H9 (cell line): ENCODE results near the gene KRT86. TPM values are rescaled to one million over a fixed set of nuclear protein-coding genes. Genes with fewer than 3 reads are reported as not detected.

ENCODE experiments used
- DNase-seq: peaks from one replicate; pipeline ENCODE4 v3.0.0-alpha.2; 2017
- H2AFZ ChIP-seq: one replicate; pipeline ENCODE4 v1.6.1; 2013; ENCODE audit warnings: mild to moderate bottlenecking, low read length, control low read depth, moderate library complexity
- H2AK5ac ChIP-seq: 2 replicates; pipeline ENCODE4 v1.6.1; 2013; ENCODE audit warnings: low read length, control low read depth, mixed read lengths; ENCODE audit not compliant: insufficient read length
- H2BK120ac ChIP-seq: one replicate; pipeline ENCODE4 v1.6.1; 2013; ENCODE audit warnings: low read depth, mild to moderate bottlenecking, low read length, control low read depth, inconsistent platforms; ENCODE audit not compliant: poor library complexity, severe bottlenecking
- H2BK12ac ChIP-seq: 2 replicates; pipeline ENCODE4 v1.6.1; 2013; ENCODE audit warnings: low read length, control low read depth, mixed read lengths, low read depth; ENCODE audit not compliant: insufficient read length
- H2BK15ac ChIP-seq: 2 replicates; pipeline ENCODE4 v1.6.1; 2013; ENCODE audit warnings: low read depth, low read length, control low read depth
- H2BK20ac ChIP-seq: one replicate; pipeline ENCODE4 v1.6.1; 2013; ENCODE audit warnings: low read depth, mild to moderate bottlenecking, low read length, control low read depth, inconsistent platforms; ENCODE audit not compliant: poor library complexity, severe bottlenecking
- H2BK5ac ChIP-seq: 2 replicates; pipeline ENCODE4 v1.6.1; 2013; ENCODE audit warnings: low read length, control low read depth, mixed read lengths; ENCODE audit not compliant: insufficient read length
- H3K14ac ChIP-seq: 2 replicates; pipeline ENCODE4 v1.6.1; 2013; ENCODE audit warnings: low read length, control low read depth; ENCODE audit not compliant: insufficient read depth
- H3K18ac ChIP-seq: 2 replicates; pipeline ENCODE4 v1.6.1; 2013; ENCODE audit warnings: low read depth, mild to moderate bottlenecking, mixed read lengths, low read length, control low read depth; ENCODE audit not compliant: insufficient read length
- H3K23ac ChIP-seq: 2 replicates; pipeline ENCODE4 v1.6.1; 2013; ENCODE audit warnings: low read length, control low read depth, mixed read lengths, low read depth; ENCODE audit not compliant: insufficient read length
- H3K23me2 ChIP-seq: 2 replicates; pipeline ENCODE4 v1.6.1; 2013; ENCODE audit warnings: low read depth, mild to moderate bottlenecking, mixed read lengths, low read length, control low read depth; ENCODE audit not compliant: insufficient read length, poor library complexity, severe bottlenecking
- H3K27ac ChIP-seq: 2 replicates; pipeline ENCODE4 v1.5.1; 2013; ENCODE audit warnings: low read length, control low read depth, mixed read lengths, low read depth; ENCODE audit not compliant: insufficient read length
- H3K27me3 ChIP-seq: 2 replicates; pipeline ENCODE4 v1.6.1; 2013; ENCODE audit warnings: low read length, control low read depth, inconsistent platforms; ENCODE audit not compliant: insufficient read depth
- H3K4ac ChIP-seq: 2 replicates; pipeline ENCODE4 v1.6.1; 2013; ENCODE audit warnings: low read depth, mild to moderate bottlenecking, control low read depth, inconsistent platforms, low read length, moderate library complexity
- H3K4me1 ChIP-seq: 2 replicates; pipeline ENCODE4 v1.6.1; 2013; ENCODE audit warnings: low read length, control low read depth, inconsistent platforms; ENCODE audit not compliant: insufficient read depth
- H3K4me2 ChIP-seq: 2 replicates; pipeline ENCODE4 v1.6.1; 2013; ENCODE audit warnings: low read length, control low read depth, mixed read lengths; ENCODE audit not compliant: insufficient read length, insufficient read depth
- H3K56ac ChIP-seq: 2 replicates; pipeline ENCODE4 v1.6.1; 2013; ENCODE audit warnings: low read depth, mild to moderate bottlenecking, mixed read lengths, low read length, control low read depth; ENCODE audit not compliant: insufficient read length
- H3K79me1 ChIP-seq: 2 replicates; pipeline ENCODE4 v1.6.1; 2013; ENCODE audit warnings: low read depth, mild to moderate bottlenecking, moderate library complexity, low read length, control low read depth, inconsistent platforms; ENCODE audit not compliant: insufficient read depth, poor library complexity, severe bottlenecking
- H3K79me2 ChIP-seq: 2 replicates; pipeline ENCODE4 v1.6.1; 2013; ENCODE audit warnings: low read length, control low read depth, inconsistent platforms; ENCODE audit not compliant: insufficient read depth
- H3K9ac ChIP-seq: 2 replicates; pipeline ENCODE4 v1.6.1; 2013; ENCODE audit warnings: low read length, control low read depth, mixed read lengths; ENCODE audit not compliant: insufficient read length; ENCODE audit errors: extremely low read depth
- H3K9me3 ChIP-seq: one replicate; pipeline ENCODE4 v1.6.1; 2013; ENCODE audit warnings: low read depth, low read length, inconsistent platforms; ENCODE audit not compliant: control insufficient read depth
- H3T11ph ChIP-seq: one replicate; pipeline ENCODE4 v1.6.1; 2013; ENCODE audit warnings: mild to moderate bottlenecking, low read length, control low read depth, inconsistent platforms
- H4K20me1 ChIP-seq: one replicate; pipeline ENCODE4 v1.6.1; 2013; ENCODE audit not compliant: control insufficient read depth, insufficient read length, insufficient read depth
- H4K5ac ChIP-seq: 2 replicates; pipeline ENCODE4 v1.6.1; 2013; ENCODE audit warnings: low read depth, mild to moderate bottlenecking, mixed read lengths, low read length, control low read depth; ENCODE audit not compliant: insufficient read length
- H4K8ac ChIP-seq: replicated peaks from 2 replicates; pipeline ENCODE4 v1.6.1; 2013; ENCODE audit warnings: low read length, control low read depth, mixed read lengths, low read depth; ENCODE audit not compliant: insufficient read length
- H4K91ac ChIP-seq: 2 replicates; pipeline ENCODE4 v1.6.1; 2013; ENCODE audit warnings: low read depth, mild to moderate bottlenecking, moderate library complexity, mixed read lengths, low read length, control low read depth; ENCODE audit not compliant: insufficient read length
- H3K27ac Mint-ChIP-seq, 3 experiments: 2 replicates in 2 of 3; 3 replicates in 1 of 3; pipeline ENCODE4 v1.8.0; 2020 to 2021; ENCODE audit warnings: mixed read lengths in 3 of 3, mild to moderate bottlenecking in 1 of 3, moderate library complexity in 1 of 3
- H3K27me3 Mint-ChIP-seq: 2 replicates; pipeline ENCODE4 v1.8.0; 2021; ENCODE audit warnings: low read depth, mild to moderate bottlenecking, moderate library complexity, mixed read lengths
- H3K36me3 Mint-ChIP-seq, 3 experiments: 2 replicates in 2 of 3; 3 replicates in 1 of 3; pipeline ENCODE4 v1.8.0; 2020 to 2021; ENCODE audit warnings: low read depth in 3 of 3, mixed read lengths in 3 of 3; ENCODE audit not compliant: insufficient read depth in 1 of 3
- H3K4me1 Mint-ChIP-seq, 2 experiments: 2 replicates each; pipeline ENCODE4 v1.8.0; 2020; ENCODE audit warnings: mixed read lengths in 2 of 2
- H3K4me3 Mint-ChIP-seq, 2 experiments: 2 replicates in 1 of 2; 3 replicates in 1 of 2; pipeline ENCODE4 v1.8.0; 2020 to 2021; ENCODE audit warnings: mild to moderate bottlenecking in 2 of 2, mixed read lengths in 2 of 2, moderate library complexity in 1 of 2
- H3K9me3 Mint-ChIP-seq, 2 experiments: 2 replicates in 1 of 2; 3 replicates in 1 of 2; pipeline ENCODE4 v1.8.0; 2020; ENCODE audit warnings: mild to moderate bottlenecking in 2 of 2, mixed read lengths in 2 of 2, moderate library complexity in 1 of 2
- WGBS: extraction: QIAGEN DNeasy Blood & Tissue Kit; methylation state at CpG from one replicate; pipeline ENCODE4 v1.1.7; 2013; ENCODE audit warnings: missing lambda C conversion rate, low lambda C conversion rate, mixed read lengths; ENCODE audit not compliant: insufficient read length; ENCODE audit errors: extremely low coverage; 5-methylcytosine and 5-hydroxymethylcytosine counted together
- total RNA-seq: library from RNA; stranded (reverse); gene quantifications from 2 replicates; pipeline ENCODE4 v1.2.1, GENCODE V29; 2021
- TF ChIP-seq, protein P1 (sequence below): fragments of 200-600 bp; sonication (generic); conservative IDR thresholded peaks from 3 replicates; pipeline ENCODE4 v1.8.0; 2021; ENCODE audit warnings: antibody characterized with exemption, mild to moderate bottlenecking

Gene KRT86
- total RNA-seq, 1 experiment from 2014 or later: not detected

DNA sequence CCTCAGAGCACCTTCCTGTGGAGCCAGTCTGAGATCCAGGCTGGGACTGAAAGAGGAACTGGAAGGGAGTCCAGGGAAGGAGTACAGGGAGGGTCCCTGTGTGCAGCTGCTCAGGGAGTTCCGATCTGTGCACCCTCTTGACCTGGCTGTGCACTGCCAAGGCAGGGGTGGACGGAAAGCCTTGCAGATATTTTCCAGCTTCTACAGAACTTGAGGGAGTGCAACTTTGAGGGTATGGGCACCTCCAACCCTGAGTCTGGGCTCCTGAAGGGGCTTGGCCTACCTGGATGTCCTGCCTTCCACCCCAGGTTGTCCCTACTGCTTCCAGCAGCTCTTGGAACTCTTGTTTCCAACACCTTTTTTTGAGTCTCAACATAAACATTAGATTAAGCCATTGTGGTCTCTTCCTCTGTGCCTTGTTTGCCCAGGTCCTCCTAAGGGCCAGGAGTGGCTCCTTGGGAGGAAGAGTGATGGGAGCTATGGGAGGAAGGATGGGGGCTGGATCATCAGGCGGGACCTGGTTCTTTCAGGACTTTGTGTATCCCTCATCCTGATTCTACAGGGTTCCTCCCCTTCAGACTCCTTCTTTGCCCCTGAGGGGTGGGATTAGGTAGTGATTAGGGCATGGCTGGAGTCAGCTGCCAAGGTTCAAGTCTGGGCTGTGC lies 37.9 kb upstream of the KRT86 start:
- Histone ChIP-seq H3K27me3 (peaks cover 8% of the 10 kb centered on the region; the same call in 1 of the 2 replicates), H3K79me1 (no peaks in the 10 kb centered on the region), H4K5ac (no peak overlapping the region), H2BK12ac (no peak overlapping the region), H2BK5ac (no peak overlapping the region), H3K23me2 (peaks cover 12% of the 10 kb centered on the region), H3K23ac (no peak overlapping the region), H3K4ac (no peak overlapping the region), H3K56ac (no peak overlapping the region), H3K27ac (no peak overlapping the region), H4K20me1 (no peaks in the 10 kb centered on the region), H3K9me3 (no peaks in the 10 kb centered on the region), H2AFZ (no peak overlapping the region), H2BK20ac (no peak overlapping the region), H3K14ac (no peak overlapping the region), H3K18ac (no peak overlapping the region), H3K79me2 (no peaks in the 10 kb centered on the region), H3K4me1 (peaks cover 12% of the 10 kb centered on the region), H4K8ac (no peak overlapping the region), H2AK5ac (no peak overlapping the region), H3T11ph (no peak overlapping the region), H3K9ac (no peak overlapping the region), H3K4me2 (no peak overlapping the region), H2BK120ac (no peak overlapping the region), H4K91ac (no peak overlapping the region), H2BK15ac (no peak overlapping the region)
- no peak overlapping the region for H3K4me3 Mint-ChIP-seq
- no CpG with 5 or more reads among the region's 3 CpGs for WGBS
- peaks cover 58% of the 10 kb centered on the region for H3K27me3 Mint-ChIP-seq
- H3K9me3 Mint-ChIP-seq: no peaks in the 10 kb centered on the region; a peak in 1 of 5 replicates
- no peak overlapping the region; a peak in 2 of 7 replicates for H3K27ac Mint-ChIP-seq
- TF ChIP-seq, protein P1, sequence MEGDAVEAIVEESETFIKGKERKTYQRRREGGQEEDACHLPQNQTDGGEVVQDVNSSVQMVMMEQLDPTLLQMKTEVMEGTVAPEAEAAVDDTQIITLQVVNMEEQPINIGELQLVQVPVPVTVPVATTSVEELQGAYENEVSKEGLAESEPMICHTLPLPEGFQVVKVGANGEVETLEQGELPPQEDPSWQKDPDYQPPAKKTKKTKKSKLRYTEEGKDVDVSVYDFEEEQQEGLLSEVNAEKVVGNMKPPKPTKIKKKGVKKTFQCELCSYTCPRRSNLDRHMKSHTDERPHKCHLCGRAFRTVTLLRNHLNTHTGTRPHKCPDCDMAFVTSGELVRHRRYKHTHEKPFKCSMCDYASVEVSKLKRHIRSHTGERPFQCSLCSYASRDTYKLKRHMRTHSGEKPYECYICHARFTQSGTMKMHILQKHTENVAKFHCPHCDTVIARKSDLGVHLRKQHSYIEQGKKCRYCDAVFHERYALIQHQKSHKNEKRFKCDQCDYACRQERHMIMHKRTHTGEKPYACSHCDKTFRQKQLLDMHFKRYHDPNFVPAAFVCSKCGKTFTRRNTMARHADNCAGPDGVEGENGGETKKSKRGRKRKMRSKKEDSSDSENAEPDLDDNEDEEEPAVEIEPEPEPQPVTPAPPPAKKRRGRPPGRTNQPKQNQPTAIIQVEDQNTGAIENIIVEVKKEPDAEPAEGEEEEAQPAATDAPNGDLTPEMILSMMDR: no peak
- DNase-seq: no peak
- H3K36me3 Mint-ChIP-seq: peaks cover 2 to 26% (median 3%) of the 10 kb centered on the region in 3 experiments; a peak in 5 of 7 replicates
- H3K4me1 Mint-ChIP-seq: peaks cover 57 to 65% of the 10 kb centered on the region in 2 experiments
